ENCODE data around the gene POLR2F.

The POLR2F gene

GRCh38 chr22:37982938-37983859 lies 29.7 kb downstream of the POLR2F start:
- no peak for DNase-seq

- no peak for DNase-seq
Measured at GRCh38 chr22:37983860-37984791, 30.6 kb downstream of the POLR2F start, which contains the start of gene SOX10. SOX10 (minus strand) TSS chr22:37984555; CDS start chr22:37983784, 771 bp downstream.

- DNase-seq: no peak
Measured at GRCh38 chr22:37985050-37985585, 31.6 kb downstream of the POLR2F start.

- no peak for DNase-seq
Measured at GRCh38 chr22:37985751-37986281, 32.3 kb downstream of the POLR2F start.

- DNase-seq: no peak
Measured at GRCh38 chr22:37986371-37986770, 32.9 kb downstream of the POLR2F start.

- no peak for DNase-seq
Measured at GRCh38 chr22:37989146-37990045, 35.9 kb downstream of the POLR2F start.

- no peak for DNase-seq
Measured at GRCh38 chr22:37990301-37990700, 36.8 kb downstream of the POLR2F start.

- DNase-seq: no peak
Measured at GRCh38 chr22:37990862-37991261, 37.4 kb downstream of the POLR2F start.

- no peak for DNase-seq
Measured at GRCh38 chr22:37991731-37992442, 38.4 kb downstream of the POLR2F start.

- no peak for DNase-seq
Measured at GRCh38 chr22:37994049-37994448, 40.5 kb downstream of the POLR2F start.

- DNase-seq: no peak
Measured at GRCh38 chr22:37994982-37995381, 41.5 kb downstream of the POLR2F start.

- DNase-seq: no peak
Measured at GRCh38 chr22:37995460-37995859, 42.0 kb downstream of the POLR2F start.

- no peak for DNase-seq
Measured at GRCh38 chr22:37996079-37996478, 42.6 kb downstream of the POLR2F start.

GRCh38 chr22:37996515-37997246 lies 43.2 kb downstream of the POLR2F start:
- DNase-seq: no peak

GRCh38 chr22:37998543-37998942 lies 45.0 kb downstream of the POLR2F start:
- DNase-seq: no peak

GRCh38 chr22:37999236-37999635 lies 45.7 kb downstream of the POLR2F start:
- no peak for DNase-seq

- no peak for DNase-seq
Measured at GRCh38 chr22:37999640-38000272, 46.3 kb downstream of the POLR2F start.

- no peak for DNase-seq
Measured at GRCh38 chr22:38005943-38006342, 52.4 kb downstream of the POLR2F start.

- no peak for DNase-seq
Measured at GRCh38 chr22:38006906-38007305, 53.4 kb downstream of the POLR2F start.

All from central memory CD4-positive, alpha-beta T cell (primary cell).